Right lobe of liver (tissue), 4 donors: ENCODE results near the gene BRIP1.

Experiments
- CTCF ChIP-seq, 4 donors: fragments of 200-600 bp in 3 of 4; fragments of 450-650 bp in 1 of 4; IDR thresholded peaks; one replicate each; pipeline versions ENCODE4 v1.5.1 to v1.8.0; 2016 to 2022; ENCODE audit warnings: antibody characterized with exemption in 4 of 4, mild to moderate bottlenecking in 2 of 4
- POLR2A ChIP-seq: fragments of 450-650 bp; IDR thresholded peaks from one replicate; pipeline ENCODE4 v1.6.1; 2017; ENCODE audit warnings: antibody characterized with exemption, mild to moderate bottlenecking
- donor health status: DM: no; HTN: no; CAD: no.
- donor health status: DM: no; HTN: no; CAD: no.
- donor health status: DM: no; HTN: yes; CAD: no.

- no peak for TF ChIP-seq POLR2A
- no peak for TF ChIP-seq CTCF (IDR thresholded peaks at IDR 0.05)
These were observed 45.1 kb upstream of the BRIP1 start for GRCh38 chr17:61908292-61909037.
